ENCODE measurements around the gene SUV39H2.
A peak's percentile ranks its signal among the peaks of the same experiment; 100 is the strongest.
"Not testable (repeated sequence)": the region's sequence is repeated elsewhere in the genome, so short reads cannot be mapped to it uniquely, and the experiment has no call there.

The SUV39H2 gene, protein sequence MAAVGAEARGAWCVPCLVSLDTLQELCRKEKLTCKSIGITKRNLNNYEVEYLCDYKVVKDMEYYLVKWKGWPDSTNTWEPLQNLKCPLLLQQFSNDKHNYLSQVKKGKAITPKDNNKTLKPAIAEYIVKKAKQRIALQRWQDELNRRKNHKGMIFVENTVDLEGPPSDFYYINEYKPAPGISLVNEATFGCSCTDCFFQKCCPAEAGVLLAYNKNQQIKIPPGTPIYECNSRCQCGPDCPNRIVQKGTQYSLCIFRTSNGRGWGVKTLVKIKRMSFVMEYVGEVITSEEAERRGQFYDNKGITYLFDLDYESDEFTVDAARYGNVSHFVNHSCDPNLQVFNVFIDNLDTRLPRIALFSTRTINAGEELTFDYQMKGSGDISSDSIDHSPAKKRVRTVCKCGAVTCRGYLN

DNA sequence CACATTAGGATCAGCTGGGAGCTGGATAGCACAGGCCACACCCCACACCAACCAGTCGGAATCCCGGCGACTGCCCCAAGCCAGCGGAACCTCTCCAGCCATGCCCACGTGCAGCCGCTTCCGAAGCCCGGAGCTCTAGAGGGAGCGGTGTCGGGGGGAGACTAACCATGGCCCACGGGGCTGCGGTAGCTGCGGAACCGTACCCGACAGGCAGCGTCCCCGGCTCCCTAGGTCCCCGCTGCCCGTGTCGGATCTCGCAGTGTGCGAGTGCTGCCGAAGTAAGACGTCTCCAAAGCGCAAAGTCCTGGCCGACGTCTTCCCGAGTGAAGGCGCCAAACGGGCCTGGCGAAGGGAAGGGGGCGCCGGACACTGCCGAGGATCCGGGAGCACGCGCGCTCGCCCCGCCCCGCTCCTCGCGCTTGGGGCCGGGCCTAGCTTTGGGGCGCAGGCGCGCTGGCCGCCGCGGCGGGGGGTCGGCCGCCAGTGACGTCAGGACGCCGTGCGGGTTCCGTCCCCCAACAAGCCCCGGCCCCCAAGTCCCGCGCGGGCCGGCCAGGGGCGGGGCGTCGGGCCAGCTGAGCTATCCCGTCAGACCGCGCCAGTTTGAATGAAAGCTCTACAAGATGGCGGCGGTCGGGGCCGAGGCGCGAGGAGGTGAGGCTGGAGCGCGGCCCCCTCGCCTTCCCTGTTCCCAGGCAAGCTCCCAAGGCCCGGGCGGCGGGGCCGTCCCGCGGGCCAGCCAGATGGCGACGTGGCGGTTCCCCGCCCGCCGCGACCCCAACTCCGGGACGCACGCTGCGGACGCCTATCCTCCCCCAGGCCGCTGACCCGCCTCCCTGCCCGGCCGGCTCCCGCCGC lies at the start of gene SUV39H2:
TSS of gene SUV39H2 (plus strand) at position 601 of the 858 bp plus-strand sequence. CDS start at position 624, 23 bp downstream.
- DNase-seq, result peak; percentile 68

DNA sequence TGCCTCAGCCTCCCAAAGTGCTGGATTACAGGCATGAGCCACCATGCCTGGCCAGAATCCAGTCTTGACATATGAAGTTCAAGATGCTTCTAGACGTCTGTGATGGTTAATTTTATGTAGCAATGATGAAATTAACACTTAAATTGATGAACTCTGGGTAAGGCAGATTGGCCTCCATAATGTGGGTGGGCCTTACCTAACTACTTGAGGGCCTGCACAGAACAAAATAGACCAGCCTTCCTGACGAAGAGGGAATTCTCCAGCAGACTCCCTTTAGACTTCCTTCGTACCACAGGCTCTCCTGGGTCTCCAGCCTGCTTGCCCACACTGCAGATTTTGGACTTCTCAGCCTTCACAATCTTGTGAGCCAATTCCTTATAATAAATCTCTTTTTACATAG lies 45.6 kb upstream of the SUV39H2 start:
- DNase-seq, result no peak

DNA sequence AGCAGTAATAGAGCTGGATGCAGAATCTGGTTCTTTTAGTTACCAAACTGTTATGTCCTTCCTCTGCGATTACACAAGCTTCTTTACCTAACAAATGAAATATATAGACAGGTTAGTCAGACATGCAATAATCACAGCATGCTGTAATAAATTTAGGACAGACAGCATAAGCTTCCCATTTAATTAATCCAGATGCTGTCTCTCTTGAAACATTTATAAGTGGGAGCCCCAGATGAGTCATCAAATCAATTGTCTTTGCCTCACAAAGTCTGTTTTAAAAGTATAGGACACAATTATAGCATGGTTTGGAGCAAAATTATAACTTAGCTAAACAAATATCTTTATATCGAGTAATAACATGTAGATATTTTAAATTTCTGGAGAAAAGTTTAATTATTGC lies 42.5 kb upstream of the SUV39H2 start:
- no peak for DNase-seq

DNA sequence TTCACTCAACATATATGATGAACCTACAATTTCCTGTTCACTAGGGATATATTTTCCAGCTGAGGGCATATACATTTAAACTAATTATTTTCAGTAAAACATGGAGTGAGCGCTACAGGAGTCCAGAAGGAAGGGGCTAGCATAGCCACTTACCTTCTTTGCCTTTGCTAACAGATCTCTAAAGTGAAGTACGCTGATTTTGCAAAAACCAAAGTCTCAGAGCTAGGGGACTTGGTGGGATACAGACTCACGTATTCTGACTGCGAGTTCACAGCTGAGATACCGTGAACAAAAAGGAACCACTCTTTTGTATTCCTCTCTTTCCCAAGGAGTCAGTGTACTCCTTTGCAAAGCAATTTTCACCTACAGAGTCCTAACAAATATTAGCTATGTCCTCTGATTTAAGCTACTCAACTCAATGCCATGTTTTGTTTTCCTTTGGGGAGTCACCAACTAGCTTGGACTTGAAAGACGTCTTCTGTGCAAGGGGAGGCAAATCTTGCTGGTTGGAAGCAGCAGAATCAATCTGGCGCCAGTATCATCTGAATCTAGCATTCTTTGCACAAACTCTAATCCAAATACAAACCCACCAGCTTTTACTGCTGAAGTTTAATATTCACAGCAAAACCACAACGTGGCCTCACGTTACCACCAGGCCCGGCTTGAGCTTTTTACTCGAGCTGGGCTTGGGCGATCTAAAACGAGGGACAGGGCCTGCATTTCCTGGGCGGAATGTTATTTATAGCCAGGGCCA lies 41.5 kb upstream of the SUV39H2 start:
- peak; percentile 54 for DNase-seq

DNA sequence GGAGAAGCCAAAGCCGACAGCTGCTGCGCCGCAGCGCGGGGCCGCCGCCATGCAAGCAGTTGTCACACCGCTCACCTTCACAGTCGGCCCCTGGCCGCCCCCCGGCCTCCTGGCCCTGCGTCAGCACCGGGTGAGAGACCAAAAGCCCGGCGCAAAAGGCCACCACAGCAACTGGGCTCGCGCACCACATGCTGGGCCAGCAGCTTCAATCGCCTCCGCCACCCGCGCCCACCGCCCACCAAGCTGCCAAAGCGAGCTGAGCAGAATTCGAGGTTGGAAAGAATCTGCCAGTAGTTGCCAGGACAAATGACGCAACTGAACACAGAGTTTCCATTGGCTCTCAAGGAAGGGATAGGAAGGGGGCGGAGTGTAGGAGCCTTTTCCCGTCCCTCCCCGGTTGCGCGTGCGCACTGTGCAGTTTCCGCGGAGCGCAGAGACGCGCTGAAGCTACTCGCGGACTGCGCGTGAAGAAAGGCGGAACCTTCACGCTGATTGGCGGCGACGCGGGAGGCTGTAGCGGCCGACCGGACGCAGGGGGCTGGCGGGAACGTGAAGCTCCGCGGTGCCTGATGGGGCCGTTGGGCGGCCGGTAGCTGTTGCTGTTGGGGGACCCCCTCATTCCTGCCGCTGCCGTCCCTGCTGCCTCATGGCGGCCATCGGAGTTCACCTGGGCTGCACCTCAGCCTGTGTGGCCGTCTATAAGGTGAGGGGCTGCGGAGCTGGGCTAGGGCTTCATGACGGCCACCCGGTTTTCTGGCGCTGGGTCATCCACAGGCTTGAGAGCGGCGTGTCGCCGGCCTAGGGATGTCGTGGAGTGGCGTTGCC lies 40.7 kb upstream of the SUV39H2 start, which contains the start of the genes CDNF, HSPA14 and MSANTD7:
TSS of gene CDNF (minus strand) at position 281 of the 825 bp plus-strand sequence. CDS start at position 190, 91 bp downstream.
TSS of gene HSPA14 (plus strand) at position 550 of the 825 bp plus-strand sequence. CDS start at position 647, 97 bp downstream.
TSS of gene MSANTD7 (plus strand) at position 550 of the 825 bp plus-strand sequence. CDS start 3,979 bp downstream, outside the sequence.
- peak; percentile 97 for DNase-seq

DNA sequence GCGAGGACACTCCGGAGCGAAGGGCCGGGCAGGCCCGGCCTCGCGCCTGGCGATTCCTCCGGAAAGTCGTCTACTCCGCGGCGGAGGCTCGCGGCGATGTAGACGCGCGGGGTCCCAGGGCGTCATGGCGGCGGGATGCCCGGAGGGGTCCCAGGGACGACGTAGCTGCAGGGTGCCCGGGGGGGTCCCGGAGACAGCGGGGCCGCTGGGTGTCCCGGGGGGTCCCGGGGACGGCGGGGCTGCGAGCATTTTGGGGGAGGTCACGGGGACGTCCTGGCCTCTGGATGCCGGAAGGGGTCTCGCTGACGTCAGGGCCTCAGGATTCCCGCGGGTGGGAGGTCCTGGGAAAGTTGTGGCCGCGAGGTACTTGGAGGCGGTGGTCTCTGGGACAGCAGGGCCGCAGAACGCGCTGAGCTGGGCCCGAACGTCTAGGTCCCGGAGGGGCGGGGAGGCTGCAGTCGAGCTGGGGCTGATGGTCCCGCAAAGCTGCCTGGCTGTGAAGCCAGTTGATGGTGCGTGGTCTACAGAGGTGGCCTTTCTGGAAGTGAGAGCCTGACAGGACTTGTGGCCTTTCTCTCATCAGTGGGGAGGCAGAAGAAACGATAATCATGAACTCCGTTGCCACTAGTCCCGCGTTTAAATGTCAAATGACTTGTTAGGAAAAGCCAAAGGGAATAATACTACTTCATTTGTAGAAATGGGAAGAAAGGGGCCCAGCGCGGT lies 39.9 kb upstream of the SUV39H2 start:
- no peak for DNase-seq

DNA sequence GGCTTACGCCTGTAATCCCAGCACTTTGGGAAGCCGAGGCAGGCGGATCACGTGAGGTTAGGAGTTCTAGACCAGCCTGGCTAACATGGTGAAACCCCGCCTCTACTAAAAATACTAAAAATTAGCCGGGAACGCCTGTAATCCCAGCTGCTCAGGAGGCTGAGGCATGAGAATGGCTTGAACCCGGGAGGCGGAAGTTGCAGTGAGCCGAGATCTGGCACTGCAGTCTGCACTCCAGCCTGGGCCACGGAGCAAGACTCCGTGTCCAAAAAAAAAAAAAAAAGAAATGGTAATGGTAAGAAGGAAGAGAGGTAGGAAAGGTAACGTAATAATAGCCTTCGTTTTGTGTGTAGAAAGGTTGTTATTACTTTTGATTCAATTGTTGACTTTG lies 39.4 kb upstream of the SUV39H2 start:
- no peak for DNase-seq

DNA sequence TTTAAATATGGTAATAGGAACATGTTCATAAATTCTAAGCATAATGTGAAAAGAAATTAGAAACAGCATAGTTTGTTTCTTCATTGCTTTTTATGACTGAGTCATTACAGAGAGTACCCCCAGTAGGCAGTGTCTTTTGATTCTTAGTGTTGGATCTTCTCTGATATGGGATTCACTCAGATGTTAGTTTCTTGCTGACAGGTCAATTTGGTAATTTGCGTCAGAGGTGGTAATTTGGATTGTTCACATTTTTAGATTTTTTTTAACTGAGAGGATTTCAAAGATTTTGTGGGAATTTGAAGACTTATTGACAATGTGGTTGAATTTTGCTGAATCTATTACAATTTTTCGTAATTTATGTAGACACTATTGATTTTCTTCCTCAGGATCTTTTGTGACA lies 38.5 kb upstream of the SUV39H2 start:
- no peak for DNase-seq

DNA sequence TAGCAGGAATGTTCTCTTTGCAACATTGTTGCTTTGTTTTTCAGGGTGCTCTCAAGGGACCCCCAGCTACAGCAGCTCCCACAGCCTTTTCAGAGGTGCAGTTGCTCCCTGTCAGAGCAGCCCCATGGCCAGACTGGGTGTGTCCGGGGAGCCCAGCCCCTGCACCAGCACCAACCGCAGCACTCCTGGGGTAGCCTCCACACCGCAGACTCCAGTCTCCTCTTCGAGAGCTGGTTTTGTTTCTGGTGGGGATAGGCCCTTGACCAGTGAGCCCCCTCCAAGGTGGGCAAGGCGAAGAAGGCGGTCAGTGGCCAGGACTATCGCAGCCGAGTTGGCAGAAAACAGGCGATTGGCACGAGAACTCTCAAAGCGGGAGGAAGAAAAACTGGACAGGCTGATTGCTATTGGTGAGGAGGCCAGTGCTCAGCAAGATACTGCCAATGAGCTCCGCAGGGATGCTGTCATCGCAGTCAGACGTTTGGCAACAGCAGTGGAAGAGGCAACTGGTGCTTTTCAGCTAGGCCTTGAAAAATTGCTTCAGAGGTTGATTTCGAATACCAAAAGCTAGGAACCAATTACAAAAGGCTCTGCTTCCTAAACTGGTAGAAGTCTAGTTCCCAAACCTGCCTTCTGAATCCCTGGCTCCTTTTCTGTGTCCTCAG lies 35.2 kb upstream of the SUV39H2 start:
- no peak for DNase-seq

DNA sequence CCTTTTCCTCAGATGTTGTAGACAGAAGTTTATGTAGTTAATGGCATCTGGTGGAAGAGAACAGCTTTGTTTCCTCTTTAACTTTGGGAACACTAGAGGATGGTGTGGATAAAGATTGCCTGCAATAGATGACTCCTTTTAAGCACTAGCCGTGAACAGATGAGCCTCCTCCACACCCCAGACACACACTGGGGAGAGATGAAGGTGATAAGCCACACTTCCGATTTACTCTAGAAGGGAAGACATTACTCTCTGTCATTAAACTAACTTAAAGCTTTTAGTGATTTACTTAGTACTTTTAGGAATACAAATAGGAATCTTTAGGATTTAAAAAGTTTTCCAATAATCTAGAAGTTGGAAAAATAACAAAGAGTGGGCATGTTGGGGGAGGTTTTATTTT lies 33.7 kb upstream of the SUV39H2 start:
- DNase-seq, result no peak

DNA sequence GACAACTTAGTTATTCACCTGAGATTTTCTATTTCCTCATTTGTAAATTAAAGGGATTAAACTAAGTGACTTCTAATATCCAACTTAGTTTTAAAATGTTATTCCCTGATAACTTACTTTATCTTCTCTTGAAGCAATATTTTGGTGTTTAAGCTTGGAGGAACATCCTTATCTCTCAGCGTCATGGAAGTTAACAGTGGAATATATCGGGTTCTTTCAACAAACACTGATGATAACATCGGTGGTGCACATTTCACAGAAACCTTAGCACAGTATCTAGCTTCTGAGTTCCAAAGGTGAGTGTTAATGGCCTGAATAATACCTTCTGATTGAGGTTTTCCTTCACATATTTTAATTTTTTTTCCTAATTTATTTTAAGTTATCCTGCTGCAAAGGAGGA lies 26.4 kb upstream of the SUV39H2 start:
- no peak for DNase-seq

DNA sequence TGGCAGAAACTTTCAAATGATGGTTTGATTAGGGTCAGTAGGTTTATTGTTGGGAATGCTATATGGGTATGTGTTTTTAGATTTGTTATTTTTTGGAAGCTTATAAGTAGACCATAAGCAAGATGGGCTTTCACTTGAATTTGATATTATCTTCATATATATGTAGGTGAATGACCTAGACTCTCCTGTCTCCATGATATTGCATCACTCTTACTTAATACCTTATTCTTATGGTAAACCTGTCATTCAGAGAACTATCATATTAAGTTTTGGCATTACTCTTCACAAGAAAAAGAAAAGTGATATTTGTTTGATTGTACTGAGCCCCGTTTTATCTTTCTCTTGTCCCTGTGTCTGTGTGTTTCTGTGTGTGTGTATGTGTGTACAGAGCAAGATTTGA lies 23.2 kb upstream of the SUV39H2 start:
- no peak for DNase-seq

DNA sequence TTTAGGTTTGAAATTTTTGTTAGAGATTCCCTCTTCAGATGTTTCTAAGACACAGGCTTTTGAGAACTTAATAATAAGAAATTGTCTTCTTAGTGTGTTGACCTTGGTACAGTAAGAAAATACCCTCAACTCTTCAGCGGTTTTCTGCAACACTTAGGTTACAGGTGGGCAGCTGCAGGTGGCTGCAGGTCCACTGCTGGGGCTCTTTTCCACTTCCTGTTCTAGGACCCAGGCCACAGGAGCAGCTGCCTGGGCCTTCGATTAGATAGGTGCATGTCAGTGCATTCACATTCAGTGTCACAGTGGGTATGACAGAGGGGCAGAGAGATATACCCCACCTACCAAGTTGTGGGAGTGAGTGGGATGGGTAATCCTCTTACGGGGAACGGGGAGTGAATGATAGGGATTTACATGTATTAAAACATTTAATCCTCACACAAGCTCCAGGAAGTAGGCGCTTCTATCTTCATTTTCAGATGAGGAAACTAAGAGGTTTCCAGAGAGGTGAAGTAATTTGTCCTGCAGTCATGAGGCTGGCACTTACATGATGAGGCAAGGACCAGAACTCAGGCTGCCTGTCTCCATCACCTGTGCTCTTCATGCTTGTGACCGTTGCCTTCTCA lies 20.2 kb upstream of the SUV39H2 start:
- no peak for DNase-seq

DNA sequence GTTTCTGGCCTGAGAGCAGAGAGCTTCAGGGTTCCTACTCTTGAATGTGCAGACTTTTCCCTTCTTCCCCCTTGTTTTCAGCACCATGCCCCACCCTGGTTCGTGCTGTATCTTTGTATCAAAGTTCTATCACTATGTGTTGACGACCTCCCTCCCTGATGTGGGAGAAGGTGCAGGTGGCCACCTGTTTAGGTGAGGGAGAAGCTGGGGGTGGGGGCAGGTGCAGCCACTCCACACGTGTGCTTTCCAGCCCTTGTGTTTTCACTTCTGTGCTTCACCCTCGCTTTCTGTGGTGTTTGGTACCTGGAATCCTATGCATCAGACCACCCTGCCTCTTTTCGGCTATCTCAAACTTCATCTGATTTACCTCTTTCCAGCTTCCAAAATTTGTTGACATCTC lies 19.6 kb upstream of the SUV39H2 start:
- no peak for DNase-seq

DNA sequence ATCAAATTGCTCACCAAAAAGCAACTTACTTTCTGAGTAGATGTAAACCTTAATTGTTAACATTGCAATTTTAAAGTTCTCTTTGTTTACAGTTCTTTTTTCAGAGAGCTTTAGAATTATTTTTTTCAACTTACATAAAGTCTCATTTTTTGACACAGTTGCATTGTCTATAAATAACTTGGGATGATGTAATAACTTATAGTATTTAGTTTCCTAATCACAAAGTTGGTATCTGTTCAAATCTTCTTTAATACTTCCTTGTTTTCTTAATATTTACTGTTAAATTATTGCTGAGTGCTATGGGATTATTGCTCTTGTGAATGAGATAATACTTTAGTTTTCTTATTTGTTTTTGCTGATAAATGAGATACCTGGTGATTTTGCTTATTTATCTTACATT lies 18.9 kb upstream of the SUV39H2 start:
- no peak for DNase-seq

DNA sequence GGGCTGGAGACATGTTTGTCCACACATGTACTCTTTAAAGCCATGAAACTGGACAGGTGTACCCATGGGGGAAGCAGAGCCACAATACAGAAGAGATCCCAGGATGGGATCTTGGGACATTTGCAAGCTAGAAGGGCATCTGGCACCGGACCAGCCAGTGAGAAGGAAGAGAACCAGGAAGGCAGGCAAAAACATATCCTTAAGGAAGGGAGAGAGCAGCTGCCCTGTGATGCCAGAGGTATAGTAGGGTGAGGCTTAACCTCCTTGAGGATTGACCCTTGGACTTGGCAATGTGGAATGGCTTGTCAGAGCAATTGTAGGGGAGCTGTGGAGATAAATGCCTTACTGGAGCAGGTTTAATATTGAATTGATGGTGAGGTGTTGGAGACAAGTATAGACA lies 17.9 kb upstream of the SUV39H2 start:
- no peak for DNase-seq

DNA sequence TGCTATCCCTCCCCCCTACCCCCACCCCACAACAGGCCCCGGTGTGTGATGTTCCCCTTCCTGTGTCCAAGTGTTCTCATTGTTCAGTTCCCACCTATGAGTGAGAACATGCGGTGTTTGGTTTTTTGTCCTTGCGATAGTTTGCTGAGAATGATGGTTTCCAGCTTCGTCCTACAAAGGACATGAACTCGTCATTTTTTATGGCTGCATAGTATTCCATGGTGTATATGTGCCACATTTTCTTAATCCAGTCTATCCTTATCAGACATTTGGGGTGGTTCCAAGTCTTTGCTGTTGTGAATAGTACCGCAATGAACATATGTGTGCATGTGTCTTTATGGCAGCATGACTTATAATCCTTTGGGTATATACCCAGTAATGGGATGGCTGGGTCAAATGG lies 14.2 kb upstream of the SUV39H2 start:
- not testable (repeated sequence) for DNase-seq

DNA sequence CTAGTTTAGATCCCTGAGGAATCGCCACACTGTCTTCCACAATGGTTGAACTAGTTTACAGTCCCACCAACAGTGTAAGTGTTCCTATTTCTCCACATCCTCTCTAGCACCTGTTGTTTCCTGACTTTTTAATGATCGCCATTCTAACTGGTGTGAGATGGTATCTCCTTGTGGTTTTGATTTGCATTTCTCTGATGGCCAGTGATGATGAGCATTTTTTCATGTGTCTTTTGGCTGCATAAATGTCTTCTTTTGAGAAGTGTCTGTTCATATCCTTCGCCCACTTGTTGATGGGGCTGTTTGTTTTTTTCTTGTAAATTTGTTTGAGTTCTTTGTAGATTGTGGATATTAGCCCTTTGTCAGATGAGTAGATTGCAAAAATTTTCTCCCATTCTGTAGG lies 13.8 kb upstream of the SUV39H2 start:
- not testable (repeated sequence) for DNase-seq

DNA sequence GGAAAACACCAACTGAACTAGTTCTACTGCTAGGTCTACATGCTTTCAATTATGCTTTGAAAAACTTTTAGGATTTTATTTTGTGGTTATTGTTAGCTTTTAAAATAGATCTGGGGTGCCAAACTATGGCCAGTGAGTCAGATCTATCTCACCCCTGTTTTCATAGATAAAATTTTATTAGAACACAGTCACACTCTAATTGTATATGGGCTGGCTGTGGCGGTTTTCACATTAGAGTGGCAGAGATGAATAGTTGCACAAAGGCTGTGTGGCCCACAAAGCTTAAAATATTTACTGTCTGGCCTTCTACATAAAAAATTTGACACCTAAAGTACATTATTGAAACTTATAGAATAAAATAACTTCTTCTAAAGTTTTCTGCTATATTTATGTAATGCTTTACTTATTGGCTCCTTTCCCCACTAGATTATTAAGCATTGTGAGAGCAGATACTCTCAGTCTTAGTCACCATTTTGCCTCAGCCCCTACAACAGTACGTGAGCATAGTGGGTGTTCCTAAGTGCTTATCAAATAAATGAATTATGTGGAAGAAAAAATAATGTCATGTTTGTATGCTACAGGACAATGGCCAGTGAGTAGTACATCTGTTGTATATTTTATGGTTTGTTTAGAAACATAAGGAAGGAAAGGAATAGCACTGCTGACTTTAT lies 5.4 kb upstream of the SUV39H2 start:
- no peak for DNase-seq

DNA sequence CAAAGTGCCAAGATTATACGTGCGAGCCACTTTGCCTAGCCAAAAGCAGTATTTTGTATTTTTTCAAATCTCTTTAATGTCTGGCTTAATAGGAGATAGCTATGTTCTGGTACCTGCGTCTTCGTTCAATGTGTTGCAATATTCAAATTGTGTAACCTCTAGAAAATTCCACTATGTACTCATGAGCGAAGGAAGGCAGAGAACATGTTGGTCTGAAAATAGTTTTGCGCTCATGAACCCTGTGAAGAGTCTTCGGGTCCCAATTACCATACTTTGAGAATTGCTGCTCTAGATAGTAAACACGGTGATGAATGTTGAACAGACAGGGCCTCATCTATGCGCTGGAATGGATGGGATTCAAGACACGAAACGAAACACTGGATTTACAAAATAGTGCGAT lies 2.7 kb upstream of the SUV39H2 start:
- no peak for DNase-seq

Measured in SHP77 treated with DMSO at 0.1 percent for 48 hours (cell line).